ENCODE results near the gene SPATA16.
"Not testable (repeated sequence)": the region's sequence is repeated elsewhere in the genome, so short reads cannot be mapped to it uniquely, and the experiment has no call there.

Gene SPATA16

DNA sequence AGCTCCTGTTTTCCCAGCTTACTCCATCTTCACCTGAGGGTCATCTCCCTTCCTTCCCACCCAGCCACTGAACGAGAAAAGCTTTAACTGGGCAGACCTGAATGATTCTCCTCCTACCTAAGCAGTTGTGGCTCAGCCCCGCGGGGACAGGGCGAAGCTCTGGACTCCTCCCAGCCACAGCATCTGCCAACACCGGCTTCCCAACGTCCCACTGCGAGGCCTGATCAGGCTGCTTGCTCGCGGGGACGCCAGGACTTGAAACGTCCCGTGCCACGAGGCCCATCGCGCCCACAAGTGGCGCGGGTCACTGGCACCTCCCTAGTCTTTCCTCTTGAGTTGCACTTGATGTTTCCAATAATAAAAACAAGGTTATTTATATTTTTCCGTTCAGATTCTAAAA is at the start of gene SPATA16:
Gene SPATA16 (minus strand): TSS at position 250 of the 400 bp plus-strand sequence. CDS start 23,504 bp downstream, outside the sequence.
- DNase-seq (ENCODE audit: extremely low read depth in 1 of 2, low read depth in 1 of 2) = no peak

DNA sequence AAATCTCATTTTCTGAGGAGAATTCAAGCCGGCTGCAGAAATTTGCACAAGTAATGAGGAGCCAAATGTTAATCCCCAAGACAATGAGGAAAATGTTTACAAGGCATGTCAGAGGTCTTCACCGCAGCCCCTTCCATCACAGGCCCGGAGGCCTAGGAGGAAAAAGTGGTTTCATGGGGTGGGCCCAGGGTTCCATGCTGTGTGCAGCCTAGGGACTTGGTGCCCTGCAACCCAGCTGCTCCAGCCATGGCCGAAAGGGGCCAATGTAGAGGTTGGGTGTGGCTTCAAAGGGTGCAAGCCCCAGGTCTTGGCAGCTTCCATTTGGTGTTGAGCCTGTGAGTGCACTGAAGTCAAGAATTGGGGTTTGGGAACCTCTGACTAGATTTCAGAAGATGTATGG is 42.0 kb upstream of the SPATA16 start:
- not testable (repeated sequence) for DNase-seq (ENCODE audit: extremely low read depth in 1 of 2, low read depth in 1 of 2)

GRCh38 chr3:173173652-173174051 is 32.6 kb upstream of the SPATA16 start:
- no peak for DNase-seq (ENCODE audit: extremely low read depth in 1 of 2, low read depth in 1 of 2)

- not testable (repeated sequence) for DNase-seq (ENCODE audit: extremely low read depth in 1 of 2, low read depth in 1 of 2)
Measured at GRCh38 chr3:173159139-173159538, 18.1 kb upstream of the SPATA16 start.

DNA sequence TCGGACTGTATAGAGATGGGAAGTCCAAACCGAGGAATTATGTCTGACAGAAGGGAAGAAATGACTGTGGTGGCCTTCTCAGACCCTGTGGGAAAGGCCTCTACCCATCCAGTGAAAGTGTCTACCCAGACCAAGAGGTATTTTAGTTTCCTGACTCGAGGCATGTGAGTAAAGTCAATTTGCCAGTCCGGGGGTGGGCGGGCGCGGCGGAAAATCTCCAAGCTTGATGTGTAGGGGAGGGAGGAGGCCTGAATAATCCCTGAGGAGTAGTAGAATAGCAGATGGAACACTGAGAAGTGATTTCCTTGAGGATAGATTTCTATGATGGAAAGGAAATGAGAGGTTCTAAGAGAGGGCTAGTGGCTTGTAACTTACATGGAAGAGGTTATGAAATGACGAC is 15.5 kb upstream of the SPATA16 start:
- DNase-seq (ENCODE audit: extremely low read depth in 1 of 2, low read depth in 1 of 2) = not testable (repeated sequence)

DNA sequence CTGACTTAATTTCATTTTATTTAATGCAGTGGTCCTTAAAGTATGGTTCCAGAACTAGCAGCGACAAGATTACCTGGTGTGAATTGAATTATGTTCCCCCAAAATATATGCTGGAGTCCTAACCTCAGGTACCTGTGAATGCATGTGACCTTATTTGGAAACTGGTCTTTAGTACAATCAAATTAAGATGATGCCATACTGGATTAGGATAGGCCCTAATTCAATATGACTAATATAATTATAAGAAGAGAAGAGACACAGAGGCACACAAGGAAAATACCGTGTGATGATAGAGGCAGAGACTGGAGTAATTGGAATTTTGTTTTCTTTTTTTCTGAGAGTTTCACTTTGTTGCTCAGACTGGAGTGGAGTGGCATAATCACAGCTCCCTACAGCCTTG is 12.6 kb upstream of the SPATA16 start:
- no peak for DNase-seq (ENCODE audit: extremely low read depth in 1 of 2, low read depth in 1 of 2)

DNA sequence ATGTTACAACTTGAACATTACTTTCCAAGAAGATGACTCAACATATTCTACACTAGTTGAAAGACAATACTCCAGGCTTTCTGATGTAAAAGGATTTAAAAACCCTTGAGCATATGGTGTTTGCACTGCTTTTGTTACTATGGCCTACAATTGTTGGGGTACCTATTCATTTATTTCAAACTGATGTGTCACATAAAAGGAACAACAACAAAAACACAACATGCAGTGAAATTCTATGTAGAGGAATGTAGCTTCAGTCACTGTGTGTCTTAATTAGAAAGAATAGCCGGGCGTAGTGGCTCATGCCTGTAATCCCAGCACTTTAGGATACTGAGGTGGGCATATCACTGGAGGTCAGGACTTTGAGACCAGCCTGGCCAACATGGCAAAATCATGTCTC is 1.6 kb downstream of the SPATA16 start:
- no peak for DNase-seq (ENCODE audit: extremely low read depth in 1 of 2, low read depth in 1 of 2)

DNA sequence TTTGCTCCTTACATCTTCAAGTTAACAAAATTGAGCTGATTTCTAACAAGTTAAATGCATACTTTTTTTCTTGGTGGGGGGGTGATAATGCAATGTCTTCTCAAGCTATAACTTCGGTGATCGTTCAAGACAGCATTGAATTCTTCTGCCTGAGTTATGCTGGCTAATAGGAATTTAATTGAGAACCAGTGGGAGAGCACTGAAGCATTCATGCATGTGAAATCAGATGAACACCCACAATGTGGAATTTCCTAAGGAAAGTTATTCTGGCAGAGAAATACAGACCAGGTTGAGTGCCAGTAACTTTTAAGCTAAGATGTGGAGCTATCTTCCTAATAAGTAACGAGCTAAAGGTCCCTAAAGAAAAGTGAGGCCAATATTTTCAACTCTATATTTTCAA is 3.0 kb downstream of the SPATA16 start:
- no peak for DNase-seq (ENCODE audit: extremely low read depth in 1 of 2, low read depth in 1 of 2)

DNA sequence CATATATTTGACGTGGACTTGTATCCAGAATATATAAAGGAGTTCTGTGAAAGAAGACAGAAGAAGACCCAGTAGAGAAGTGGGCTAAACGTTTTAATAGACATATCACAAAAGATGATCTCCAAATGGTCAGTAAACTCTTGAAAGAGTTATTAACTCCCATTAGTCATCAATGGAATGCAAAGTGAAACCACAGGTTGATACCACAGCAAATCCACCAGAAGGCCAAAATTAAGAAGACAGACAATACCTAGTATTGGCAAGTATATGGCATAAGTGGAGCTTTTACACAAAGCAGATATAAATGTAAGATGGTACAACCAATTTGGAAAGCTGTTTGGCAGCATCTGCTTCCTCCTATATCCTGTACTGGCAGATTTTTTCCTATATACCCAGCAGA is 6.0 kb downstream of the SPATA16 start:
- no peak for DNase-seq (ENCODE audit: extremely low read depth in 1 of 2, low read depth in 1 of 2)

- no peak for DNase-seq (ENCODE audit: extremely low read depth in 1 of 2, low read depth in 1 of 2)
Measured at GRCh38 chr3:173128633-173129032, 12.4 kb downstream of the SPATA16 start.

- no peak for DNase-seq (ENCODE audit: extremely low read depth in 1 of 2, low read depth in 1 of 2)
Measured at GRCh38 chr3:173111321-173111720, 29.7 kb downstream of the SPATA16 start.

GRCh38 chr3:173109143-173109542 is 31.9 kb downstream of the SPATA16 start:
- DNase-seq (ENCODE audit: extremely low read depth in 1 of 2, low read depth in 1 of 2) = no peak

GRCh38 chr3:173103469-173103868 is 37.6 kb downstream of the SPATA16 start:
- no peak for DNase-seq (ENCODE audit: extremely low read depth in 1 of 2, low read depth in 1 of 2)

DNA sequence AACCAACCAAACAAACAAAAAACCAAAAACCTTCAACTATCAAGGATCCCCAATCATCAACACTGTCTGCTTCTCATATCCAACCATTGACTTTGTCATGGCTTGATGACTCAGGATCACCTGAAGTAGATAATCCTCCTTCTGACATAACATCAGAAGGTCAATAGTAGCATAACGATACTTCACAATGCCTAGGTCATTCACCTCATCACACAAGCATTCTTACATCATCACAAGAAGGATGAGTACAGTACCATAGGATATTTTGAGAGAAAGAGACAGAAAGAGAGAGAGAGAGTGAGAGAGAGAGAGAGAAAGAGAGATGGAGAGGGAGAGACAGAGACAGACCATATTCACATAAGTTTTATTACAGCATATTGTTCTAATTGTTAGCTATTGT is 42.1 kb downstream of the SPATA16 start:
- no peak for DNase-seq (ENCODE audit: extremely low read depth in 1 of 2, low read depth in 1 of 2)

DNA sequence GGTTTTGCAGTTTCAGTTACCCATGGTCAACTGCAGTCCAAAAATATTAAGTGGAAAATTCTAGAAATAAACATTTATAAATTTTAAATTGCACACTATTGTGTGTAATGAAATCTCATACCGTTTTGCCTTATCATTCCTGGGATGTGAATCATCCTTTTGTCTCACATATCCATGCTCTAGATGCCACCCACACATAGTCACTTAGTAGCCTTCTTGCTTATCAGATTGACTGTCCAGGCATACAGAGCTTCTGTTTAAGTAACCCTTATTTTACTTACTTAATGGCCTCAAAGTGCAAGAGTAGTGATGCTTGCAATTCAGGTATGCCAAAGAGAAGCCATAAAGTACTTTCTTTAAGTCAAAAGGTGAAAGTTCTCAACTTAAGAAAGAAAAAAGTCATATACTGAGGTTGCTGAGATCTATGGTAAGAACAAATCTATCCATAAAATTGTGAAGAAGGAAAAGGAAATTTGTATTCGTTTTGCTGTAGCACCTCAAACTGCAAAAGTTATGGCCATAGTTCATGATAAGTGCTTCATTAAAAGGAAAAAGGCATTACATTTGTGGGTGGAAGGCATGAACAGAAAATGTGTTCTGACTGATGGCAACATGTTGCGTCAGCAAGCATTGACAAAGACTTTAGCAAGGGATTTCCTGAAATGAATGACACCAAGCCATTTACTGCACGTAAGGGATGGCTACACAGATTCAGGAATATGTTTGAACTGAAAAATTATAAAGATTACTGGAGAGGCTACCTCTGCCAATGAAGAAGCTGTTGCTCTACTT is 43.8 kb downstream of the SPATA16 start:
- no peak for DNase-seq (ENCODE audit: extremely low read depth in 1 of 2, low read depth in 1 of 2)

- no peak for DNase-seq (ENCODE audit: extremely low read depth in 1 of 2, low read depth in 1 of 2)
Measured at GRCh38 chr3:173096140-173096539, 44.9 kb downstream of the SPATA16 start.

- no peak for DNase-seq (ENCODE audit: extremely low read depth in 1 of 2, low read depth in 1 of 2)
Measured at GRCh38 chr3:173092038-173092437, 49.0 kb downstream of the SPATA16 start.

- no peak for DNase-seq (ENCODE audit: extremely low read depth in 1 of 2, low read depth in 1 of 2)
Measured at GRCh38 chr3:173090492-173090891, 50.5 kb downstream of the SPATA16 start.

- DNase-seq (ENCODE audit: extremely low read depth in 1 of 2, low read depth in 1 of 2) = no peak
Measured at GRCh38 chr3:173089283-173089682, 51.8 kb downstream of the SPATA16 start.

DNA sequence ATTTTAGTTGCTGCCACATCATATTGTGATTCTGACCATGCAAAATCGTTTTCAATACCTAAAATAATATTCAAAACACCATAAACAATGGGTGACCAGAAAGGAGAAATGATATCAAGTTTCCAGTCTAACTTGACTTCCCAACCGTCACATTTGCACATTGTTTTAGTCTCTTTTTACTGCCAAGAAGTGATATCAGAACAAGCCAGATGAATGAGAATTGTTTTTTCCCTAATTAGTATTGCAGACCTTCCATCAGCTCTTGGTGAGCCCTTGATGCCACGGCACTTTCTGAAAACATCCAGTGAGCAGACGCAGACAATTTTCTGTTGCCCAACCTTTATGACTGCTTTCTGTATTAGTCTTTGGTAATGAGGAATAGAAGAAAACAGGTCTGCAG is 62.5 kb downstream of the SPATA16 start:
- no peak for DNase-seq (ENCODE audit: extremely low read depth in 1 of 2, low read depth in 1 of 2)

GRCh38 chr3:173066044-173067004 is 74.7 kb downstream of the SPATA16 start:
- DNase-seq (ENCODE audit: extremely low read depth in 1 of 2, low read depth in 1 of 2) = no peak

- DNase-seq (ENCODE audit: extremely low read depth in 1 of 2, low read depth in 1 of 2) = no peak
Measured at GRCh38 chr3:173065543-173065981, 75.5 kb downstream of the SPATA16 start.
